ENCODE results near the gene CUL7.
"Not testable (repeated sequence)": the region's sequence is repeated elsewhere in the genome, so short reads cannot be mapped to it uniquely, and the experiment has no call there.

Gene CUL7

GRCh38 chr6:43053545-43054205 lies at the start of gene CUL7:
TSS of gene CUL7 (minus strand) at chr6:43053851. CDS start at chr6:43052788, 1,063 bp downstream.
- peak; percentile 91 for DNase-seq

DNA sequence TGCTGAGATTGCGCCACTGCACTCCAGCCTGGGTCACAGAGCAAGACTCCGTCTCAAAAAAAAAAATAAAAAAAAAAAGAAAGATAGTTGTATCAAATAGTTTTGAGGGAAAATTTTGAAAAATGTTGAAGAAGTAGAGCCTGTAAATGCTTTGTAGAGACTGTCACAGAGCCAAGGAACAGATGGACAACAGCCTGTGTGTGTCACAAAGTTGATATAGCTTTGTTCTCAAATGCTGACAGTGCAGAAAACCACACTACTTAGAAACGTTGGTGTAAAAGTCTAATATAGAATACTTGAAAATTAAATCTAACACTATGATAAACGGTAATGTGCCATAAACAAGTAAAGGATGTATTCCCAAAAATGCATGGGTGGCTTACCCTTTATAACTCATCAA lies 47.8 kb upstream of the CUL7 start:
- no peak for DNase-seq

DNA sequence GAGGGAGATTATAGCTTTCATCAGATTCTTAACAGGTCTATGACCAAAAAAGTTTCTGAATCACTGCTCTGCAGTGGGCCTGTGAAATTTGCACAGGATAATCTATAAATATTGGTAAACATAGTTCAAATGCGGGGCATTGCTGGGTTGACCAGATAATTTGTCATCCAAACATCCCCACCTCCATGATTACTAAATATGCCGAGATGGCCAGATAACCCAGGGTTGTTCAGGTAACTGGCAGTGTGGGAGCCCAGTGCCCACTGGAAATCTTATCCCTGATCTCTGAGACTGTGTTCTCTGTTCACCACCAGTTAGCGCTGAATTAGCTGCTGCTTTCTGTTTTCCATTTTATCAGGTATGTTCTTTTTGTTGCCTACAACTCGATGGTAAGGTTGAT lies 43.9 kb upstream of the CUL7 start:
- DNase-seq = no peak

DNA sequence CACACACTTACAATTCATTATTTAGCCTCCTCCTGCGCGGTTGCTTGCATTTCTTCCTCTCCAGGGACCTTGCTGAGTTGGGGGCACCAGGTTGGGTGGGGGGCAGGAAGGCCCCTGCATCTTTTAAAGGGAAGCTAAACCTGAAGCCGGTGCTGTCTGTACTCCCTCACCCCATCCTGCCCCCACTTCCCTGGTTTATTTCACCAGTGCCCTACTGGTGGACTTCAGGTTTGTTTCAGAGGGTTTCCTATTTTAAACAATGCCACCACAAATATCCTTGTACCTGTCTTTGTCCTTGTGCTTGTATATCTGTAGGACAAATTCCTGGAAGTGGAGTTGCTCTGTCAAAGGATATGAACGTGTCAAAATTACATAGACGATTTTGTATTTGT lies 43.4 kb upstream of the CUL7 start:
- no peak for DNase-seq

DNA sequence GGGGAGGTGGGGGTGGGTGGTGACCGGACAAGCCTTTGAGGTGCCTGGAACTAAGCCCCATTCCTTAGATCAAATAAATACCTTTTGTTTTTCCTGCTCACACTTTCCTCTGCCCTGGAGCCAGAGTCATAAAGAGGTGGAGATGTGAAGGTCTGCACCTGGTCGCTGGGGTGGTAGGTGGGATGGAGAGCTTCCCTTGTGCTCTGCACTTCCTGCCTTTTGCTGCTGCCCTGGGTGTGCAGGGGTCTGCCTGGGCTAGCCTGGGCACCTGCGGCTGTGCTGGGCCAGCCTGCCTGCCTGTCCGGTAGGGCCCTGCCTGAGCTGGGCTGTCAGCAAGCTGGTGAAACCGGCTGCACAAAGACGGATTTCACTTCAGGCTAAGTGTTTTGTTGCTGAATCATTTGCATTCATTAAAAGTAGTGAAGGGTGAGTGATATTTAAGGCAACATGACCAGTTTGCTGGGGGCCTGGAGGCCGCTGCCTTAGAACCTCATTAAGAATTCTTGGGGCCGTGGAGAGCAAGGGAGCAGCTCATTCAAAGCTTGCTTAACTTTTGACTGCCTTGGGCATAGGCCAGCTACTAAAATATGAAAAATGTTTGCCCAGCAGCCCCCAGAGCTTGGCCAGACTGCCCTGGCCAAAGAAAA lies 42.9 kb upstream of the CUL7 start:
- no peak for DNase-seq

DNA sequence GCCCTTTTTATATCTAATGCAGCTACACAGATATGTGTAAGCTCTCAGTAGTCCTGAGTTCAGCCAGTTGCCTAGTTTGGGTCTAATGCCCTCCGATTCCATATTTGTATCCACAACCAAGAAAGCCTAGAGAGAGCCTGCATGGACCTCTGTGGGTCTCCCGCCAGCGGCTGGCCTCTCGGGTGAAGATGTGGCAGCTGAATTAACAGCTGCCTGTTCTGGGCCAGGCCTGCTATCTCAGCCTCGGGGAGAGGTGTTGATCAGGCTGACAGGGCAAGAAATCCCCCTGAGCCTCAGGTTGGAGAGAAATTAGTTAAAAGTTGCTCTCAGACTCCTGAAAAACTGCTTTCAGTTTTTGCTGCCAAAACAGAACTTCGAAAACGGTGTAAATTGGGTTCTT lies 42.3 kb upstream of the CUL7 start:
- no peak for DNase-seq

- DNase-seq = no peak
Measured at GRCh38 chr6:43093436-43094289, 40.0 kb upstream of the CUL7 start.

DNA sequence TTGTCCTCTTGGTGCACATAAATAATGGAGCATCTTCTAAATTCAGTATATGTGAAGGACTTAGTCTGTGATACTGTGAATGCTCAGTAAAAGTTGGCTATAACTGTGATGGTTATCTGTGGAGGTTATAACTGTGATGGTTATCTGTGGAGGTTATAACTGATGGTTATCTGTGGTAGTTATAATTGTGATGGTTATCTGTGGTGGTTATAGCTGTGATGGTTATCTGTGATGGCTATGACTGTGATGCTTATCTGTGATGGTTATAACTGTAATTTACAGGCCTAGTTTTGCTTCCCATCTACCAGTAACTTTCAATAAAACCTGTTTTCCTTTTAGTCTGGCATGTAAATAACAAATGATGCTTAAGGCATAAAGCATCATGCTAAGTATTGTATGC lies 39.0 kb upstream of the CUL7 start:
- no peak for DNase-seq

DNA sequence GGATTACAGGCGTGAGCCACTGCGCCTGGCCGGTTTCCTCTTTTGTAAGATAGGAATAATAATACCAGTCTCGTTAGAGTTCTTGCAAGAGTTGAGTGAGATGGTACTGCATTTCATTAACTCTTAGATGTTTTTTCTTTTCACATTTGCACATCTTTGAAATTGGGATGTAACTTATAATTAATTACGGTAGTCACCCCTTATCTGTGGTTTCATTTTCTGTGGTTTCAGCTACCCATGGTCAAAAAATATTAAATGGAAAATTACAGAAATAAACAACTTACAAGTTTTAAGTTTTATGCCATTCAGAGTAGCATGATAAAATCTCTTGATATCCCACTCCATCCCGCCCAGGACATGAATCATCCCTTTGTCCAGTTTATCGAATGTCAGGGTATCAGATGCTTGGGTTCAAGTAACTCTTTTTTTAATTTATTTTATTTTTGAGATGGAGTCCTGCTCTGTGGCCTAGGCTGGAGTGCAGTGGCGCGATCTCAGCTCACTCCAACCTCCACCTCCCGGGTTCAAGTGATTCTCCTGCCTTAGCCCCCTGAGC lies 37.9 kb upstream of the CUL7 start:
- no peak for DNase-seq

DNA sequence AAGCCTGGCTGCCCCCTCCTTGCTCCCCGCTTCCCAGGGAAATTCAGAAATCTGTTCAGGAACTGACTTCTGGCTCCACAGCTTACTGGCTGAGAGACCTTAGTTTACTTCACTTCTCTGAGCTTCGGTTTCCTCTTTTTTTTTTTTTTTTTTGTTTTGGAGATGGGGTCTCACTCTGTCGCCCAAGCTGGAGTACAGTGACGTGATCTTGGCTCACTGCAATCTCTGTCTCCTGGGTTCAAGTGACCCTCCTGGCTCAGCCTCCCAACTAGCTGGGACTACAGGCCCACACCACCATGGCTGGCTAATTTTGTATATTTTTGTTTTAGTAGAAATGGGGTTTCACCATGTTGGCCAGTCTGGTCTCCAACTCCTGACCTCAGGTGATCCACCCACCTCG lies 37.4 kb upstream of the CUL7 start:
- DNase-seq = no peak

DNA sequence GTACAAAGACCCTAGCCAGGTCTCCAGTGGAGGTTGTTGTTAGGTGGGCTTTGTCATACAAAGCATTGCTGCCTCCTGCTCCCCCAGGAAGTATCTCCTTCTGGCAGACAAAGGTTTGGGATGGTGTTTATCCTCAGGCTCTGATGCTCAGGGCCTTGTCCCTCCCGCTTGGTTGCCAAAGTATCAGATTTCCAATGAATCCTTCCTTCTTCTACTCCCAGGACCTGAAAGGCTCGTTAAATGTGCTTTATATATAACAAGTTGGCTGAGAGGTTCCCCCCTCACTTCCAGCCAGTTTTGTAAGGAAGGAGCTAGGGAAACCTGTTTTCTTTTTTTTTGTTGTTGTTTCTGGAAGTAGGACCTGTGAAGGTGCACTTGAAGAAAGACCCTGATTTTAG lies 36.9 kb upstream of the CUL7 start:
- no peak for DNase-seq

GRCh38 chr6:43089874-43090558 lies 36.4 kb upstream of the CUL7 start:
- no peak for DNase-seq

DNA sequence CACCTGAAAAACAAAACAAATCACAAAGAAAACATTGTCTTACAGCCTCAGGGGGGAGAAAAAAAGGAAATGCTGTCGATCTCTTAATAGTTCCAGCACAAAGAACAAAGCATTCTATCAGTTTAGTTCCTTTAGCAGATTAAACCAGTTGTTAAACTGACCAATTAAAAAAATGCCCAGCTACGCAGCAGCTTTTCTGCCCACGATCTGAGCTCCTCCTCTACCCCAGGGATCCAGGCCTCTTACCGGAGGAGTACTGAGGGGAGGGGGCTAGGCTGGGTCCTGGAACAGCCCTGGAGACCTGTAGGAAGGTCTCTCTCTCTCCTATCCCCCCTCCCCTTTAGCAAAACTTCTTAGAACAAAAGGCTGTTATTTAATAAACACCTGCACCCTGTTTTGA lies 35.8 kb upstream of the CUL7 start:
- DNase-seq = no peak

DNA sequence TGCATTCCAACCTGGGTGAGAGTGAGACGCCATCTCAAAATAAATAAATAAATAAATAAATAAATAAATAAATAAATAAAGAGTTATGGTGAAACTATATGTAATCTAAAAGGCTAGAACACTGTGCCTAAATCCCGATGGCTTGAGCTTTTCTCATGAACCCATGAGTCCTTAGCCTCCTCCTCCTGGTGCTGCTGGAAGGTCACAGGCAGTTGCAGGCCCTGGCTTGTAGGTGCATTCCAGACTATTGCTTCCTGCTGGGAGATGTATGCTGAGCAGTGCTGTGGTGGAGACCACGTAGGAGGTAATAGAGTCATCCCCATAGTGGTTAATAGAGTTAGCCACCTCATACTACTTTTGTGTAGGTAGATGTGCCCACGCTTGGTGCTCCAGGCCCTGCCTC lies 35.0 kb upstream of the CUL7 start:
- no peak for DNase-seq

- DNase-seq = no peak
Measured at GRCh38 chr6:43086022-43086658, 32.5 kb upstream of the CUL7 start.

- no peak for DNase-seq
Measured at GRCh38 chr6:43082806-43083655, 29.4 kb upstream of the CUL7 start.

- not testable (repeated sequence) for DNase-seq
Measured at GRCh38 chr6:43081922-43082321, 28.3 kb upstream of the CUL7 start.

DNA sequence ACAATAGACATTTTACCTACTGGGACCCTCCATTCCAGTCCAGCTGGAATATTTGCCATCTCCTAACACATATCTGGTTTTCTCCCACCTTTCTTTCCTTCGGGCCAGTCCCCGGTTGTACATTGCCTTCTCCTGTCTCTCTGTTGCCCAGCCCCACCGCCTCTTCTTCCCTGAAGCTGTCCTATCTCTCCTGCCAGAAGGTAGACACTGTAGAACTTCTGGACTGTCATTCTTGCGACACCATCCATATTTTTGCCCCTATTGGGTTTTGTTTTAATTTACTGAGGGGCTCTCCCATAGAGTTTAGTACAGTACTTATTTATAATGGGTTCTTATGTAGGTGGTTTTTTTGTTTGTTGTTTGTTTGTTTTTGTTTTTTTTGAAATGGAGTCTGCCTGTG lies 27.4 kb upstream of the CUL7 start:
- no peak for DNase-seq

DNA sequence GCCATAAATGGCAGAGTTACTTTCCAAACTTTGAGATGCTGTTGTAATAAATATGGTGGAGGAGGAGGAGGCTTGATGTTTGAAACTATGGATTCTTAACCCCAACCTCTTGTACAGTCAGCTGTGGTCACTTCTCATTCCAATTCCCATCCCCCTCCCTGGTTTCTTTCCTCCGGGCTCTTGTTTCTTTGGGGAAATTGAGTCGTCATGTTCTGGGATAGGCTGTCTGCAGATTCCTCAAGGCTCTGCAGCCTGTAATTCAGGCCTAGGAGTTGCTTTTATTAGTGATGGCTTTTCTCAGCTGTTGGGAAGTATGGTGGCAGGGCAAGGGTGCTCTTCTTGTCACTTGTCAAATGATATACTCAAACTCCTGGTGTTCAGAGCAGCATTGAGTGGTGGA lies 25.0 kb upstream of the CUL7 start:
- no peak for DNase-seq

- DNase-seq = no peak
Measured at GRCh38 chr6:43077981-43078511, 24.4 kb upstream of the CUL7 start.

- DNase-seq = no peak
Measured at GRCh38 chr6:43077333-43077809, 23.7 kb upstream of the CUL7 start.

Data from stimulated activated CD4-positive, alpha-beta T cell treated with anti-CD3 and anti-CD28 coated beads, Interleukin-1b, Interleukin-23, amount 100 ng/mL, for 48 hours (primary cell).